ENCODE data around the gene OR10H3. TPM values are rescaled to one million over a fixed set of nuclear protein-coding genes. Genes with fewer than 3 reads are reported as not detected.

Gene OR10H3
- total and polyA plus RNA-seq, 2 experiments from 2014 or later, result not detected

DNA sequence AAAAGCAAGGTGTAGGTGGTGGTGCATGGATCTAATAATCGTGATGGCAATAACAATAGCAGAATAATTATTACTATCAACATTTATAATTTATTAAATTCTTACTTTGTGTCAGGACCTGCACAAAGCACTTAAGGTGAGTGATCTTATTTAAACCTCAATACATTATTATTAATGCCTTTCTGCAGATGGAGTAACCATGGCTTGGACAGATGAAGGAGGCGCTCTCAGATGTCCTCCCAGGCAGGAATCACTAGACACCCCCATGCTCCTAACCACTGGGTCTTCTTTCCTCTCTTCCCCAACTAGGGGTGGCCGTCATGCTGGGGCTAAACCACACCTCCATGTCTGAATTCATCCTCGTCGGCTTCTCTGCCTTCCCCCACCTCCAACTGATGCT is 10.1 kb upstream of the OR10H3 start, which contains the start of gene OR10H2 (continued):
- TF ChIP-seq, protein P1, sequence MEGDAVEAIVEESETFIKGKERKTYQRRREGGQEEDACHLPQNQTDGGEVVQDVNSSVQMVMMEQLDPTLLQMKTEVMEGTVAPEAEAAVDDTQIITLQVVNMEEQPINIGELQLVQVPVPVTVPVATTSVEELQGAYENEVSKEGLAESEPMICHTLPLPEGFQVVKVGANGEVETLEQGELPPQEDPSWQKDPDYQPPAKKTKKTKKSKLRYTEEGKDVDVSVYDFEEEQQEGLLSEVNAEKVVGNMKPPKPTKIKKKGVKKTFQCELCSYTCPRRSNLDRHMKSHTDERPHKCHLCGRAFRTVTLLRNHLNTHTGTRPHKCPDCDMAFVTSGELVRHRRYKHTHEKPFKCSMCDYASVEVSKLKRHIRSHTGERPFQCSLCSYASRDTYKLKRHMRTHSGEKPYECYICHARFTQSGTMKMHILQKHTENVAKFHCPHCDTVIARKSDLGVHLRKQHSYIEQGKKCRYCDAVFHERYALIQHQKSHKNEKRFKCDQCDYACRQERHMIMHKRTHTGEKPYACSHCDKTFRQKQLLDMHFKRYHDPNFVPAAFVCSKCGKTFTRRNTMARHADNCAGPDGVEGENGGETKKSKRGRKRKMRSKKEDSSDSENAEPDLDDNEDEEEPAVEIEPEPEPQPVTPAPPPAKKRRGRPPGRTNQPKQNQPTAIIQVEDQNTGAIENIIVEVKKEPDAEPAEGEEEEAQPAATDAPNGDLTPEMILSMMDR (conservative IDR thresholded peaks at IDR 0.05; ENCODE audit: low read depth in 2 of 2), result no peak
- no peak for TF ChIP-seq ZNF114 (CRISPR knock-in tag; IDR thresholded peaks at IDR 0.05)
- TF ChIP-seq JUNB (IDR thresholded peaks at IDR 0.05; ENCODE audit: unreplicated experiment), result no peak
- TF ChIP-seq CREB1 (CRISPR knock-in tag; IDR thresholded peaks at IDR 0.05; ENCODE audit: low read depth), result no peak
- TF ChIP-seq, protein P2, sequence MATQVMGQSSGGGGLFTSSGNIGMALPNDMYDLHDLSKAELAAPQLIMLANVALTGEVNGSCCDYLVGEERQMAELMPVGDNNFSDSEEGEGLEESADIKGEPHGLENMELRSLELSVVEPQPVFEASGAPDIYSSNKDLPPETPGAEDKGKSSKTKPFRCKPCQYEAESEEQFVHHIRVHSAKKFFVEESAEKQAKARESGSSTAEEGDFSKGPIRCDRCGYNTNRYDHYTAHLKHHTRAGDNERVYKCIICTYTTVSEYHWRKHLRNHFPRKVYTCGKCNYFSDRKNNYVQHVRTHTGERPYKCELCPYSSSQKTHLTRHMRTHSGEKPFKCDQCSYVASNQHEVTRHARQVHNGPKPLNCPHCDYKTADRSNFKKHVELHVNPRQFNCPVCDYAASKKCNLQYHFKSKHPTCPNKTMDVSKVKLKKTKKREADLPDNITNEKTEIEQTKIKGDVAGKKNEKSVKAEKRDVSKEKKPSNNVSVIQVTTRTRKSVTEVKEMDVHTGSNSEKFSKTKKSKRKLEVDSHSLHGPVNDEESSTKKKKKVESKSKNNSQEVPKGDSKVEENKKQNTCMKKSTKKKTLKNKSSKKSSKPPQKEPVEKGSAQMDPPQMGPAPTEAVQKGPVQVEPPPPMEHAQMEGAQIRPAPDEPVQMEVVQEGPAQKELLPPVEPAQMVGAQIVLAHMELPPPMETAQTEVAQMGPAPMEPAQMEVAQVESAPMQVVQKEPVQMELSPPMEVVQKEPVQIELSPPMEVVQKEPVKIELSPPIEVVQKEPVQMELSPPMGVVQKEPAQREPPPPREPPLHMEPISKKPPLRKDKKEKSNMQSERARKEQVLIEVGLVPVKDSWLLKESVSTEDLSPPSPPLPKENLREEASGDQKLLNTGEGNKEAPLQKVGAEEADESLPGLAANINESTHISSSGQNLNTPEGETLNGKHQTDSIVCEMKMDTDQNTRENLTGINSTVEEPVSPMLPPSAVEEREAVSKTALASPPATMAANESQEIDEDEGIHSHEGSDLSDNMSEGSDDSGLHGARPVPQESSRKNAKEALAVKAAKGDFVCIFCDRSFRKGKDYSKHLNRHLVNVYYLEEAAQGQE (IDR thresholded peaks at IDR 0.05; ENCODE audit: unreplicated experiment), result no peak
- TF ChIP-seq ZNF331 (CRISPR knock-in tag; IDR thresholded peaks at IDR 0.05; ENCODE audit: low read depth), result no peak
- TF ChIP-seq EZH2phosphoT487 (IDR thresholded peaks at IDR 0.05; ENCODE audit: unreplicated experiment), result no peak
- TF ChIP-seq, protein P3, sequence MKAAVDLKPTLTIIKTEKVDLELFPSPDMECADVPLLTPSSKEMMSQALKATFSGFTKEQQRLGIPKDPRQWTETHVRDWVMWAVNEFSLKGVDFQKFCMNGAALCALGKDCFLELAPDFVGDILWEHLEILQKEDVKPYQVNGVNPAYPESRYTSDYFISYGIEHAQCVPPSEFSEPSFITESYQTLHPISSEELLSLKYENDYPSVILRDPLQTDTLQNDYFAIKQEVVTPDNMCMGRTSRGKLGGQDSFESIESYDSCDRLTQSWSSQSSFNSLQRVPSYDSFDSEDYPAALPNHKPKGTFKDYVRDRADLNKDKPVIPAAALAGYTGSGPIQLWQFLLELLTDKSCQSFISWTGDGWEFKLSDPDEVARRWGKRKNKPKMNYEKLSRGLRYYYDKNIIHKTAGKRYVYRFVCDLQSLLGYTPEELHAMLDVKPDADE (IDR thresholded peaks at IDR 0.05), result no peak

DNA sequence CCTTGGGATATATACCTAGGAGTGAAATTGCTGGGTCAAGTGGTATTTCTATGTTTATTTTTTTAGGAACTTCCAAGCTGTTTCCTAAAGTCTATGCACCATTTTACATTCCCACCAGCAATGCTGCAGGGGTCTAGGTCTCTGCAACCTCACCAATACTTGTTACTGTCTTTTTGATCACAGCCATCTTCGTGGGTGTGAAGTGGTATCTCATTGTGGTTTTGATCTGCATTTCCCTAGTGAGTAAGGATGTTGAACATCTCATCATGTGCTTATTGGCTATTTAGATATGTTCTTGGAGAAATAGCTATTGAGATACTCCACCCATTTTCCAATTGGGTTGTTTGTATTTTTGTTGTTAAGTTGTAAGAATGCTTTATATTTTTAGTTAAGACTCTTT is 7.2 kb upstream of the OR10H3 start:
- no peak overlapping the region for H3K27ac Mint-ChIP-seq
- H3K36me3 ChIP-seq (ENCODE audit: insufficient read depth), result 0 out of 2 replicates have a peak, but pooled peaks cover 6% of the 10 kb centered on the region
- peak overlapping the region; percentile 10; the same call in 1 of the 2 replicates for H3K4me3 ChIP-seq
- H3K27me3 Mint-ChIP-seq (ENCODE audit: insufficient read depth, low read depth, poor library complexity), result peaks cover 9% of the 10 kb centered on the region
- no peaks in the 10 kb centered on the region for H3F3A ChIP-seq (replicated peaks; ENCODE audit: low read depth)
- H3K4me2 ChIP-seq, result no peak overlapping the region
- H3K79me2 ChIP-seq (replicated peaks; ENCODE audit: insufficient read depth), result no peaks in the 10 kb centered on the region
- peaks cover 98% of the 10 kb centered on the region for H3K9me3 Mint-ChIP-seq
- DNase-seq (ENCODE audit: low spot score) (no peak), ATAC-seq (no peak)
- no peak overlapping the region for H2AFZ ChIP-seq
- H3K9me2 ChIP-seq (ENCODE audit: insufficient read depth), result no peaks in the 10 kb centered on the region
- H3K27me3 ChIP-seq (ENCODE audit: insufficient read depth), result no peaks in the 10 kb centered on the region
- no peaks in the 10 kb centered on the region for H3K4me1 ChIP-seq (ENCODE audit: insufficient read depth)
- TF ChIP-seq, protein P4, sequence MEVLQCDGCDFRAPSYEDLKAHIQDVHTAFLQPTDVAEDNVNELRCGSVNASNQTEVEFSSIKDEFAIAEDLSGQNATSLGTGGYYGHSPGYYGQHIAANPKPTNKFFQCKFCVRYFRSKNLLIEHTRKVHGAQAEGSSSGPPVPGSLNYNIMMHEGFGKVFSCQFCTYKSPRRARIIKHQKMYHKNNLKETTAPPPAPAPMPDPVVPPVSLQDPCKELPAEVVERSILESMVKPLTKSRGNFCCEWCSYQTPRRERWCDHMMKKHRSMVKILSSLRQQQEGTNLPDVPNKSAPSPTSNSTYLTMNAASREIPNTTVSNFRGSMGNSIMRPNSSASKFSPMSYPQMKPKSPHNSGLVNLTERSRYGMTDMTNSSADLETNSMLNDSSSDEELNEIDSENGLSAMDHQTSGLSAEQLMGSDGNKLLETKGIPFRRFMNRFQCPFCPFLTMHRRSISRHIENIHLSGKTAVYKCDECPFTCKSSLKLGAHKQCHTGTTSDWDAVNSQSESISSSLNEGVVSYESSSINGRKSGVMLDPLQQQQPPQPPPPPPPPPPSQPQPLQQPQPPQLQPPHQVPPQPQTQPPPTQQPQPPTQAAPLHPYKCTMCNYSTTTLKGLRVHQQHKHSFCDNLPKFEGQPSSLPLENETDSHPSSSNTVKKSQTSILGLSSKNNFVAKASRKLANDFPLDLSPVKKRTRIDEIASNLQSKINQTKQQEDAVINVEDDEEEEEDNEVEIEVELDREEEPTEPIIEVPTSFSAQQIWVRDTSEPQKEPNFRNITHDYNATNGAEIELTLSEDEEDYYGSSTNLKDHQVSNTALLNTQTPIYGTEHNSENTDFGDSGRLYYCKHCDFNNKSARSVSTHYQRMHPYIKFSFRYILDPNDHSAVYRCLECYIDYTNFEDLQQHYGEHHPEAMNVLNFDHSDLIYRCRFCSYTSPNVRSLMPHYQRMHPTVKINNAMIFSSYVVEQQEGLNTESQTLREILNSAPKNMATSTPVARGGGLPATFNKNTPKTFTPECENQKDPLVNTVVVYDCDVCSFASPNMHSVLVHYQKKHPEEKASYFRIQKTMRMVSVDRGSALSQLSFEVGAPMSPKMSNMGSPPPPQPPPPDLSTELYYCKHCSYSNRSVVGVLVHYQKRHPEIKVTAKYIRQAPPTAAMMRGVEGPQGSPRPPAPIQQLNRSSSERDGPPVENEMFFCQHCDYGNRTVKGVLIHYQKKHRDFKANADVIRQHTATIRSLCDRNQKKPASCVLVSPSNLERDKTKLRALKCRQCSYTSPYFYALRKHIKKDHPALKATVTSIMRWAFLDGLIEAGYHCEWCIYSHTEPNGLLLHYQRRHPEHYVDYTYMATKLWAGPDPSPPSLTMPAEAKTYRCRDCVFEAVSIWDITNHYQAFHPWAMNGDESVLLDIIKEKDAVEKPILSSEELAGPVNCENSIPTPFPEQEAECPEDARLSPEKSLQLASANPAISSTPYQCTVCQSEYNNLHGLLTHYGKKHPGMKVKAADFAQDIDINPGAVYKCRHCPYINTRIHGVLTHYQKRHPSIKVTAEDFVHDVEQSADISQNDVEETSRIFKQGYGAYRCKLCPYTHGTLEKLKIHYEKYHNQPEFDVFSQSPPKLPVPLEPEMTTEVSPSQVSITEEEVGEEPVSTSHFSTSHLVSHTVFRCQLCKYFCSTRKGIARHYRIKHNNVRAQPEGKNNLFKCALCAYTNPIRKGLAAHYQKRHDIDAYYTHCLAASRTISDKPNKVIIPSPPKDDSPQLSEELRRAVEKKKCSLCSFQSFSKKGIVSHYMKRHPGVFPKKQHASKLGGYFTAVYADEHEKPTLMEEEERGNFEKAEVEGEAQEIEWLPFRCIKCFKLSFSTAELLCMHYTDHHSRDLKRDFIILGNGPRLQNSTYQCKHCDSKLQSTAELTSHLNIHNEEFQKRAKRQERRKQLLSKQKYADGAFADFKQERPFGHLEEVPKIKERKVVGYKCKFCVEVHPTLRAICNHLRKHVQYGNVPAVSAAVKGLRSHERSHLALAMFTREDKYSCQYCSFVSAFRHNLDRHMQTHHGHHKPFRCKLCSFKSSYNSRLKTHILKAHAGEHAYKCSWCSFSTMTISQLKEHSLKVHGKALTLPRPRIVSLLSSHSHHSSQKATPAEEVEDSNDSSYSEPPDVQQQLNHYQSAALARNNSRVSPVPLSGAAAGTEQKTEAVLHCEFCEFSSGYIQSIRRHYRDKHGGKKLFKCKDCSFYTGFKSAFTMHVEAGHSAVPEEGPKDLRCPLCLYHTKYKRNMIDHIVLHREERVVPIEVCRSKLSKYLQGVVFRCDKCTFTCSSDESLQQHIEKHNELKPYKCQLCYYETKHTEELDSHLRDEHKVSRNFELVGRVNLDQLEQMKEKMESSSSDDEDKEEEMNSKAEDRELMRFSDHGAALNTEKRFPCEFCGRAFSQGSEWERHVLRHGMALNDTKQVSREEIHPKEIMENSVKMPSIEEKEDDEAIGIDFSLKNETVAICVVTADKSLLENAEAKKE (CRISPR knock-in tag; IDR thresholded peaks at IDR 0.05), result no peak
- TF ChIP-seq EZH2 (IDR thresholded peaks at IDR 0.05; ENCODE audit: low read depth, unreplicated experiment) (no peak), POLR2AphosphoS5 (IDR thresholded peaks at IDR 0.05; ENCODE audit: low read depth) (no peak)
- no peaks in the 10 kb centered on the region for H3K4me1 Mint-ChIP-seq
- no peak overlapping the region for H3K4me3 Mint-ChIP-seq
- no peaks in the 10 kb centered on the region for H4K20me1 ChIP-seq (replicated peaks; ENCODE audit: insufficient read depth)
- peaks cover 25% of the 10 kb centered on the region for H3K36me3 Mint-ChIP-seq (ENCODE audit: low read depth)
- H3K27ac ChIP-seq (ENCODE audit: low read depth), result no peak overlapping the region

All from GM23338 (cell line).